CD14-positive monocyte (primary cell): ENCODE measurements around the gene WDSUB1. TPM values are rescaled to one million over a fixed set of nuclear protein-coding genes. Genes with fewer than 3 reads are reported as not detected.

ENCODE experiments used
- DNase-seq, 3 donors: peaks; one replicate each; pipeline ENCODE4 v3.0.0-alpha.2; 2011 to 2022
- H2AFZ ChIP-seq: 2 replicates; pipeline ENCODE4 v1.6.0; 2012; ENCODE audit warnings: mild to moderate bottlenecking, low read depth, low read length, inconsistent platforms; ENCODE audit not compliant: insufficient read depth, poor library complexity, severe bottlenecking
- H3K27ac ChIP-seq, 2 donors: 1 replicate in 1 of 2; 2 replicates in 1 of 2; pipeline ENCODE4 v1.5.1; 2012 to 2013; ENCODE audit warnings: low read length in 2 of 2, control low read depth in 1 of 2, inconsistent platforms in 1 of 2, low read depth in 1 of 2, mild to moderate bottlenecking in 1 of 2
- H3K27me3 ChIP-seq, 2 donors: one replicate each; pipeline versions ENCODE4 v1.6.0 to v1.6.1; 2011 to 2013; ENCODE audit warnings: low read length in 2 of 2; ENCODE audit not compliant: control insufficient read depth in 2 of 2, insufficient read depth in 2 of 2
- H3K36me3 ChIP-seq, 2 donors: replicated peaks in 1 of 2; 1 replicate in 1 of 2; 2 replicates in 1 of 2; pipeline versions ENCODE4 v1.5.1 to v1.6.1; 2012 to 2013; ENCODE audit warnings: low read length in 2 of 2, control low read depth in 1 of 2, inconsistent platforms in 1 of 2, mild to moderate bottlenecking in 1 of 2; ENCODE audit not compliant: insufficient read depth in 2 of 2, control insufficient read depth in 1 of 2
- H3K4me1 ChIP-seq, 2 donors: 1 replicate in 1 of 2; 2 replicates in 1 of 2; pipeline versions ENCODE4 v1.5.1 to v1.6.1; 2012 to 2013; ENCODE audit warnings: low read length in 2 of 2, control low read depth in 1 of 2, inconsistent platforms in 1 of 2, mild to moderate bottlenecking in 1 of 2, moderate library complexity in 1 of 2; ENCODE audit not compliant: insufficient read depth in 2 of 2, control insufficient read depth in 1 of 2
- H3K4me2 ChIP-seq: replicated peaks from 2 replicates; pipeline ENCODE3; 2012; ENCODE audit warnings: low read length, moderate library complexity, mild to moderate bottlenecking; ENCODE audit not compliant: poor library complexity, severe bottlenecking; ENCODE audit errors: extremely low read depth
- H3K4me3 ChIP-seq, 3 experiments: fragments of 200-600 bp in 1 of 3; sonication (generic) in 1 of 3; replicated peaks in 1 of 3; 1 replicate in 2 of 3; 2 replicates in 1 of 3; pipeline ENCODE4 v1.5.1; 2011 to 2013; ENCODE audit warnings: low read length in 3 of 3, mild to moderate bottlenecking in 3 of 3, control low read depth in 2 of 3, low read depth in 2 of 3, inconsistent platforms in 1 of 3, moderate library complexity in 1 of 3
- H3K79me2 ChIP-seq: 2 replicates; pipeline ENCODE4 v1.6.0; 2012; ENCODE audit warnings: mild to moderate bottlenecking, control low read depth, inconsistent platforms, low read length, moderate library complexity; ENCODE audit not compliant: insufficient read depth
- H3K9ac ChIP-seq: 2 replicates; pipeline ENCODE4 v1.6.0; 2017; ENCODE audit warnings: low read length, mild to moderate bottlenecking; ENCODE audit not compliant: insufficient read depth, poor library complexity, severe bottlenecking
- H3K9me3 ChIP-seq, 2 donors: replicated peaks in 1 of 2; 1 replicate in 1 of 2; 2 replicates in 1 of 2; pipeline versions ENCODE4 v1.5.1 to v1.6.1; 2012 to 2013; ENCODE audit warnings: low read length in 2 of 2, control low read depth in 1 of 2; ENCODE audit not compliant: control insufficient read depth in 1 of 2, insufficient read depth in 1 of 2
- H4K20me1 ChIP-seq: 2 replicates; pipeline ENCODE4 v1.6.0; 2012; ENCODE audit warnings: mild to moderate bottlenecking, low read length, control low read depth, moderate library complexity; ENCODE audit not compliant: insufficient read depth
- H3K27ac Mint-ChIP-seq, 7 donors: one replicate each; pipeline ENCODE4 v1.8.0; 2020; ENCODE audit warnings: mild to moderate bottlenecking in 7 of 7, mixed read lengths in 7 of 7, moderate library complexity in 6 of 7, inconsistent platforms in 2 of 7
- H3K27me3 Mint-ChIP-seq, 3 donors: one replicate each; pipeline ENCODE4 v1.8.0; 2021 to 2022; ENCODE audit warnings: low read depth in 3 of 3, mild to moderate bottlenecking in 3 of 3, mixed read lengths in 3 of 3, moderate library complexity in 3 of 3, inconsistent platforms in 1 of 3
- H3K36me3 Mint-ChIP-seq, 2 donors: one replicate each; pipeline ENCODE4 v1.8.0; 2020; ENCODE audit warnings: mixed read lengths in 2 of 2, inconsistent platforms in 1 of 2, mild to moderate bottlenecking in 1 of 2
- H3K4me1 Mint-ChIP-seq: one replicate; pipeline ENCODE4 v1.8.0; 2020; ENCODE audit warnings: mild to moderate bottlenecking, mixed read lengths
- H3K4me3 Mint-ChIP-seq, 2 donors: one replicate each; pipeline ENCODE4 v1.8.0; 2020; ENCODE audit warnings: mild to moderate bottlenecking in 2 of 2, mixed read lengths in 2 of 2, moderate library complexity in 1 of 2
- H3K9me3 Mint-ChIP-seq, 7 donors: one replicate each; pipeline ENCODE4 v1.8.0; 2020 to 2022; ENCODE audit warnings: mixed read lengths in 7 of 7, mild to moderate bottlenecking in 6 of 7, moderate library complexity in 6 of 7, inconsistent platforms in 2 of 7
- WGBS: methylation state at CpG from one replicate; pipeline ENCODE4 v1.1.5; 2013; ENCODE audit warnings: missing lambda C conversion rate; ENCODE audit not compliant: insufficient coverage; 5-methylcytosine and 5-hydroxymethylcytosine counted together
- intact Hi-C, 2 donors: fragments of 100-400 bp; cut with micrococcal nuclease; formaldehyde crosslinking; loops; one replicate each; pipeline versions ENCODE4 v1.15.0 to v1.15.1; 2023
- polyA plus RNA-seq, 3 donors: library from polyadenylated mRNA; depleted of rRNA in 1 of 3; unstranded in 2 of 3; stranded (reverse) in 1 of 3; fragments of 300-500 nt in 2 of 3; fragments of >200 nt in 1 of 3; fragmentation: Illumina TruSeq in 2 of 3; gene quantifications; 1 replicate in 2 of 3; 2 replicates in 1 of 3; pipeline ENCODE4 v1.2.3, GENCODE V29; 2012 to 2021
- TF ChIP-seq, protein P1 (sequence below): fragments of 200-600 bp; IDR thresholded peaks from one replicate; pipeline ENCODE4 v1.8.0; 2022; ENCODE audit warnings: antibody characterized with exemption, mild to moderate bottlenecking

The WDSUB1 gene
- polyA plus RNA-seq, 3 donors: 9.4 to 17.8 (median 10.1) TPM

DNA sequence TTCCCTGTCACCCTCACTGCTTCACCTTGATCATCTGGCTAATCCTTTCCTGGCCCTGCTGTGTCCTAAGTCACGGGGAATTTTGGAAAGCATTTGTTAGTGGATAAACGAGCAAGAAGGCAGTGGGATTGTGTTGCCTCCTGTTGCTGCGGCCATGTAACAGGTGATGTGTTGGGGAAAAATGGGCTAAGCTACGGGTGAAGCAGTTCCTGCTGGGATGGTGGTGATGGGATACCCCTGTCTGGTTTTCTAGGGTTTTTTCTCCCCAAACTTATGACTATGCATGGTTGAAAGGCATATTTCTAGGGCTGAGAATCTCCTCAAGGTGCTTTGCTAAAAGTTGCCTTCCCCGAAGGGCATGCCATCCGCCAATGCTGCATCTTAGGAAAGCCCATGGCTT lies 68.1 kb downstream of the WDSUB1 start:
- Histone ChIP-seq H3K36me3 (no peaks in the 10 kb centered on the region), H3K27me3 (no peaks in the 10 kb centered on the region), H3K79me2 (no peaks in the 10 kb centered on the region), H3K4me1 (no peaks in the 10 kb centered on the region), H3K4me2 (no peak overlapping the region), H3K9ac (no peak overlapping the region), H4K20me1 (no peaks in the 10 kb centered on the region), H3K27ac (no peak overlapping the region), H3K4me3 (no peak overlapping the region), H2AFZ (no peak overlapping the region), H3K9me3 (peaks cover 0 to 8% of the 10 kb centered on the region in 2 donors)
- H3K27ac Mint-ChIP-seq: no peak overlapping the region
- WGBS: 92% methylated on average over 2 of the region's 6 CpGs
- no peaks in the 10 kb centered on the region for H3K36me3 Mint-ChIP-seq
- peaks cover 0 to 11% (median 5%) of the 10 kb centered on the region in 7 donors for H3K9me3 Mint-ChIP-seq
- intact Hi-C loops: no loop called here
- H3K4me1 Mint-ChIP-seq: no peaks in the 10 kb centered on the region
- DNase-seq: no peak
- TF ChIP-seq, protein P1, sequence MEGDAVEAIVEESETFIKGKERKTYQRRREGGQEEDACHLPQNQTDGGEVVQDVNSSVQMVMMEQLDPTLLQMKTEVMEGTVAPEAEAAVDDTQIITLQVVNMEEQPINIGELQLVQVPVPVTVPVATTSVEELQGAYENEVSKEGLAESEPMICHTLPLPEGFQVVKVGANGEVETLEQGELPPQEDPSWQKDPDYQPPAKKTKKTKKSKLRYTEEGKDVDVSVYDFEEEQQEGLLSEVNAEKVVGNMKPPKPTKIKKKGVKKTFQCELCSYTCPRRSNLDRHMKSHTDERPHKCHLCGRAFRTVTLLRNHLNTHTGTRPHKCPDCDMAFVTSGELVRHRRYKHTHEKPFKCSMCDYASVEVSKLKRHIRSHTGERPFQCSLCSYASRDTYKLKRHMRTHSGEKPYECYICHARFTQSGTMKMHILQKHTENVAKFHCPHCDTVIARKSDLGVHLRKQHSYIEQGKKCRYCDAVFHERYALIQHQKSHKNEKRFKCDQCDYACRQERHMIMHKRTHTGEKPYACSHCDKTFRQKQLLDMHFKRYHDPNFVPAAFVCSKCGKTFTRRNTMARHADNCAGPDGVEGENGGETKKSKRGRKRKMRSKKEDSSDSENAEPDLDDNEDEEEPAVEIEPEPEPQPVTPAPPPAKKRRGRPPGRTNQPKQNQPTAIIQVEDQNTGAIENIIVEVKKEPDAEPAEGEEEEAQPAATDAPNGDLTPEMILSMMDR: no peak
- H3K4me3 Mint-ChIP-seq: no peak overlapping the region
- H3K27me3 Mint-ChIP-seq: peaks cover 0 to 2% (median 0%) of the 10 kb centered on the region in 3 donors

DNA sequence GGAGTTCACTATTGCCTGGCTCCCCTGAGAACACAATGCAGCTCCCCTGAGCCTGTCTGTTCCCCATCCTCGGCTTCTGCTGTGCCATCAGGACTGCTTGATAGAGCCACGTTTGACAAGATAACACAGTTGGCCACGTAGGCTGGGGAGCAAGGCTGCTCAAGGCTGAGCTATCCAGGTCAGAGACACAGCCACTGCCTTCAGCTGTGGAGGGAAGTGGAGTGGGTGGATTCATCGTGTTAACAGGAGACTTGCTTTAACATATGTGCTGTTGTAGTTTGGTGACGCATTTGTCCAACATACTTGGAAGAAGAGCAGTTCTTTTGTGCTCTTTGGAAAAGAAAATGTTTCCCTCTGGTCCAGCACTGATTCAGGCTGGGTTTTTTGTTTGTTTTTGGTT lies 68.8 kb downstream of the WDSUB1 start:
- peaks cover 0 to 8% of the 10 kb centered on the region in 2 donors for H3K9me3 ChIP-seq
- H3K9ac ChIP-seq: no peak overlapping the region
- Mint-ChIP-seq H3K27ac (no peak overlapping the region), H3K4me1 (no peaks in the 10 kb centered on the region), H3K9me3 (peaks cover 0 to 11% (median 5%) of the 10 kb centered on the region in 7 donors), H3K27me3 (peaks cover 0 to 2% (median 0%) of the 10 kb centered on the region in 3 donors), H3K4me3 (no peak overlapping the region), H3K36me3 (no peaks in the 10 kb centered on the region)
- H3K27ac ChIP-seq: no peak overlapping the region
- H3K4me2 ChIP-seq: no peak overlapping the region
- TF ChIP-seq, protein P1: no peak
- DNase-seq: no peak
- H3K79me2 ChIP-seq: no peaks in the 10 kb centered on the region
- WGBS: 95% methylated on average over 5 of the region's 5 CpGs
- no peaks in the 10 kb centered on the region for H3K4me1 ChIP-seq
- no peaks in the 10 kb centered on the region for H3K27me3 ChIP-seq
- H3K36me3 ChIP-seq: no peaks in the 10 kb centered on the region
- H3K4me3 ChIP-seq: no peak overlapping the region
- H4K20me1 ChIP-seq: no peaks in the 10 kb centered on the region
- intact Hi-C loops: no loop called here
- no peak overlapping the region for H2AFZ ChIP-seq
